GM19025 (cell line): ENCODE data around the gene XPO1.
A peak's percentile ranks its signal among the peaks of the same experiment; 100 is the strongest.
"Not testable (repeated sequence)": the region's sequence is repeated elsewhere in the genome, so short reads cannot be mapped to it uniquely, and the experiment has no call there.

Source experiments
- ATAC-seq: cut with Tn5 transposase; IDR thresholded peaks from one replicate; pipeline ENCODE4 v1.9.1; 2021; ENCODE audit warnings: mild to moderate bottlenecking, low read depth, moderate library complexity; ENCODE audit not compliant: unreplicated experiment

XPO1 gene

DNA sequence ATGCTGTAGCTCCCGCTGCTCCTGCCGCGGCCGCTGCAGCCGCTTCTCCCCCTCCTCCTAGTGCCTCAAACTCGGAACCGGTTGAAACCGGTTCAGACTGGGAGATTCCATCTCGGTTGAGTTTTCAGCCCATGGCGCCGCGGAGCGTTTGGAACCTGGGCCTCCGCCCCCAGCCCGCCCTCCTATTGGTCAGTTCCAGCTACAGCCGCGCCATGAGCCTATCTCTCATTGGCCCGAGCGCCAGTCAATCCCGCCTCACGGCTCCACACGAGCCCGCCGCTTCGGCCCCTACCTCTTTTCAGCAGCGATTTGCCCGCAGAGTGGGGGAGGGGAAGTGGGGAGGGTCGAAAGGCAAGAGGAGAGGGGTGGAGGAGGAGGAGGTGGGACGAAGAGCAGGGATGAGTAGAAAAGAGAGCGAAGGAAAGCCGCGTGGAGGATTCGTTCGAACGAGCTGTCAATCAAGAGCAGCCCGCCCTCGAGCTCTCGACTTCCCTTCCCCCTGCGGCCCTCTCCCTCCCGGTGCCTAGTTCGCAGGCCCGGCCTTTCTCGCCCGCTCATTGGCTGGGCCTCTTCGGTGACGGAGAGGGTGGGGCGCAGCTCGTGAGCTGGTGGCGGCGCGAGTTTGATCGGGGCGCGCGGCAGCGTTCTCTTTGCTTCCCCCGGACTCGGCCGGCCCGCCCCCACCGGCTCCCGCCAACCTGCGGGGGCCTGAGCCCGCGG is at the start of gene XPO1:
Gene XPO1, minus strand, starts transcription at position 157 of the 720 bp plus-strand sequence. CDS start 4,459 bp downstream, outside the sequence.
- peak; percentile 83 for ATAC-seq

- not testable (repeated sequence) for ATAC-seq
Observed at GRCh38 chr2:61586928-61587327, 48.8 kb upstream of the XPO1 start.

- no peak for ATAC-seq
Observed at GRCh38 chr2:61585383-61585782, 47.2 kb upstream of the XPO1 start.

DNA sequence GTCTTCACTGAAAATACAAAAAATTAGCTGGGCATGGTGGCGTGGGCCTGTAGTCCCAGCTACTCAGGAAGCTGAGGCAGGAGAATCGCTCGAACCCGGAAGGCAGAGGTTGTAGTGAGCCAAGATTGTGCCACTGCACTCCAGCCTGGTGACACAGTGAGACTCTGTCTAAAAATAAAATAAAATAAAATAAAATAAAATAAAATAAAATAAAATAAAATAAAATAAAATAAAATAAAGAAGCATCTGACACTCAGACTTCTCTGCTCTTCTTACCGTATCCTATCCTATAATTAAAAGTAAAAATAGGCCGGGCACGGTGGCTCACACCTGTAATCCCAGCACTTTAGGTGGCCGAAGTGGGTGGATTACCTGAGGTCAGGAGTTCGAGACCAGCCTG is 46.2 kb upstream of the XPO1 start:
- not testable (repeated sequence) for ATAC-seq

DNA sequence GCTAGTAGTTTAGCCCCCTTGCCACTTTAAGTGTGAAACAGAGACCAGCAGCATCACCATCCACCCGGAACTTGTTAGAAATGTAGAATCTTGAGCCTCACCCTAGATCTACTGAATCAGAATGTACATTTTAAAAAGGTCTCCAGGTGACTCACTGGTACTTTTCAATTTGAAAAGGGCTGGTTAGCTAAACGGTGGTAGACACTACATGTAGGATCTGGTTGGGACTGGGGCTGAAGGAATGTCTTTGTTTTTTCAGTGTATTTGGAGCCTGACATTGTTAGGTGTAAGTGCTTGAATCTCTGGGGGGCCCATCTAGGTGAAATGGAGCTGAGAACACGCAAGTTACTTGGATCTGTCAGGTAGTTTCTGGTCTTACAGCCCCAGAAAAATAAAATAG is 44.0 kb upstream of the XPO1 start:
- no peak for ATAC-seq

DNA sequence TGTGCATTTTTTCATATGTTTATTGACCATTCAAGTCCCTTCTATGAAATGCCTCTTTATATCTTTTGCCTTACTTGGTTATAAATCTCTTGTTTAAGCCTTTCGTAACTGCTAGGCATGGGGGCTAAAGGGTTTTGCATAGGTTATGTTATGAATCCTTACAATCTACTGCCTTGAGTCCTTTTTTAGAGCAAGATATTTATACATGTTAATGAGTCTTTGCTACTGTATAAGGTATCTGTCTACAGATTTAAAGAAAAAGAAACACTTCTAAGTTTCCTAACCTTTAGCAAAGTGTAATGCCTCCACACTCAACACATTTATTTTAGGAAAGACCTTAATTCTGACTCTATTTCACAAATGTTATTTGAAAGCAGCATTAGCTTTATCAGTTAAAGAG is 43.6 kb upstream of the XPO1 start:
- ATAC-seq, result no peak

DNA sequence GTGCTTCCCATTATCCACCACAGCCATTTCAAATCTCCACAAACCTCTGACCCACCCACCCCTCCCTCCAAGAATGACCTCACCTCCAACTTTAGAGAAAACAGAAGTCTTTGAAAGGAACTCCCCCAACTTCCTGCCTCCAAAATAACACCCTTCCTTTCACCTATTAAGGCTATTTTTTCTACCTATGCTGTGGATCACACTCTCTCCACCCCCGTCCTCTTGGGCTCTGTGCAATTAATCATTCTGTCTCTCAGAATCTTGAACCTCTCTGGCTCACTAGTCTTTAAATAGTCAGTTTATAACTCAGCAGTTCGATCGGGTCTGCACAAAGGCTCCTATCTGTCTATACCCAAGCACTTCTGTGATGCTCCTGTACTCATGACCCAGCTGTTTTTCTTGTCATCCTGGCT is 37.3 kb upstream of the XPO1 start:
- no peak for ATAC-seq

DNA sequence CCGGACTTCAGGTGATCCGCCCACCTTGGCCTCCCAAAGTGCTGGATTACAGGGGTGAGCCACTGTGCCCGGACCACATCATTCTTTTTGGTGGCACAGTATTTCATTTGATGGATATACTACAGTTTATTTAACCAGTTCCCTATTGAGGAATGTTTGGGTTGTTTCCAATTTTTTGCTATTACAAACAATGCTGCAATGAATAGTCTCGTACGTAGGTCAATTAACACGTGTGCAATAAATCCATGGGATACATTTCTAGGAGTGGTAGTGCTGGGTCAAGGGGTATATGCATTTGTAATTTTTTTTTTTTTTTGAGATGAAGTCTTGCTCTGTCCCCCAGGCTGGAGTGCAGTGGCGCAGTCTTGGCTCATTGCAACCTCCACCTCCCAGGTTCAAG is 28.4 kb upstream of the XPO1 start:
- ATAC-seq, result no peak

DNA sequence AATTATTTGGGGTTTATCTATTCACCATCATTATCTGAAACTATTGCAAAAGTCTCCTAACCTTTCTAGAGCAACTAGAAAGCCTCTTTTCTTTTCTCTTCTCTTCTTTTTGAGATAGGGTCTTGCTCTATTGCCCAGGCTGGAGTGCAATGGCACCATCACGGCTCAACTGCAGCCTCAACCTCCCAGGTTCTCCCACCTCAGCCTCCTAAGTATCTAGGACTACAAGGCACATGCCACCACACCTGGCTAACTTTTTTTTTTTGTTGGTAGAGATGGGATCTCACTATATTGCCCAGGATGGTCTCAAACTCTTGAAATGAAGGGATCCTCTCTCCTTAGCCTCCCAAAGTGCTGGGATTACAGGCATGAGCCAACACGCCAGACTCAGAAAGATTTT is 24.5 kb upstream of the XPO1 start:
- no peak for ATAC-seq

DNA sequence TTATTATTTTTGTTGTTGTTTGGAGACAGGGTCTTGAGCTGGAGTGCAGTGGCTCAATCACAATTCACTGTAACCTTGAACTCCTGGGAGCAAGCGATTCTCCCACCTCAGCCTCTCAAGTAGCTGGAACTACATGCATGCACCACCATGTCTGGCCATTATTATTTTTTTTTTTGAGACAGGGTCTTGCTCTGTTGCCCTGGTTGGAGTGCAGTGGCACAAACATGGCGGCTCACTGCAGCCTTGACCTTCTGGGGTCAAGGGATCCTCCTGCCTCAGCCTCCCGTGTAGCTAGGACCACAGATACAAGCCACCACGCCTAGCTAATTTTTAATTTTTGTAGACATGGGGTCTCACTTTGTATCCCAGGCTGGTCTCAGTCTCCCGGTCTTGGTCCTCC is 20.0 kb upstream of the XPO1 start:
- no peak for ATAC-seq

- ATAC-seq, result no peak
Observed at GRCh38 chr2:61557381-61557780, 19.2 kb upstream of the XPO1 start.

GRCh38 chr2:61554604-61555003 is 16.4 kb upstream of the XPO1 start:
- ATAC-seq, result no peak

GRCh38 chr2:61550375-61551209 is 12.4 kb upstream of the XPO1 start:
- ATAC-seq, result no peak

- no peak for ATAC-seq
Observed at GRCh38 chr2:61549546-61549945, 11.4 kb upstream of the XPO1 start.

GRCh38 chr2:61543062-61543461 is 4.9 kb upstream of the XPO1 start:
- no peak for ATAC-seq

DNA sequence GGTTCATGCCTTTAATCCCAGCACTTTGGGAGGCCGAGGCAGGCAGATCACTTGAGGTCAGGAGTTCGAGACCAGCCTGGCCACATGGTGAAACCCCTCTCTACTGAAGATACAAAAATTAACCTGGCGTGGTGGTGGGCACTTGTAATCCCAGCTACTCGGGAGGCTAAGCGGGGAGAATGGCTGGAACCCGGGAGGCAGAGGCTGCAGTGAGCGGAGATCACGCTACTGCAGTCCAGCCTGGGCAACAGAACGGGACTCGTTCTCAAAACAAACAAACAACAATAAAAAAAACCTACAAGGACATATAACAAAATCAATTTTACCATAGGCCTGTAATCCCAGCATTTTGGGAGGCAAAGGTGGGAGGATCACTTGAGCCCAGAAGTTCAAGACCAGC is 2.0 kb upstream of the XPO1 start:
- not testable (repeated sequence) for ATAC-seq

DNA sequence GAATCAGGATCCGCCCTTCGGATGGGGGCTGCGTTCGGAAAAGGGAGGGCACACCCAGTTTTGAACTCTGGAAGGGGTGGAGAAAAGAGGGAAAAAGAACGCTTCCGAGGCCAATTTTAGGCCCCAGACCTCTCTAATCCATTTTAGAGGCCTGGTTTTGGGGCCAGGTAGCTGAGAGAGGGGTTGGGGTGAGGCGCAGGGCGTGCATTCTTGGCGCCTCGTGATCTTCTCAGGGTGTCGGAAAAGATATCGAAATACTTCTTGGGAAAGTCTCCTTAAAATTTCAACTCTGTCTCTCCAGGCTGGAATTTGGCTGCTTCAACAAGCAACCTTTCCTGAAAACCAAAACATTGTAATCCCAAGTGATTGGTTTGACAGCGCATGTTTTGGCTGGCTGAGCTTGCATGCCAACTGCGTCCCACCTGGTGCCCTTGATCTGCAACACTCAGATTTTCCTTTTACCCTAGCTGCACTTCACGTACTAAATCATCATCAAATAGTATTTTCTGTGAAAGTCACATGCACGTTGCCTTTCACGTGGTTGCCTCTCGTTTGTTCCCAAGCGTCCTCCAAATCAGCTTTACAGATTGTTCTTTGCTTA is 864 bp upstream of the XPO1 start:
- no peak for ATAC-seq

- ATAC-seq, result no peak
Observed at GRCh38 chr2:61537950-61538199, 281 bp downstream of the XPO1 start.

DNA sequence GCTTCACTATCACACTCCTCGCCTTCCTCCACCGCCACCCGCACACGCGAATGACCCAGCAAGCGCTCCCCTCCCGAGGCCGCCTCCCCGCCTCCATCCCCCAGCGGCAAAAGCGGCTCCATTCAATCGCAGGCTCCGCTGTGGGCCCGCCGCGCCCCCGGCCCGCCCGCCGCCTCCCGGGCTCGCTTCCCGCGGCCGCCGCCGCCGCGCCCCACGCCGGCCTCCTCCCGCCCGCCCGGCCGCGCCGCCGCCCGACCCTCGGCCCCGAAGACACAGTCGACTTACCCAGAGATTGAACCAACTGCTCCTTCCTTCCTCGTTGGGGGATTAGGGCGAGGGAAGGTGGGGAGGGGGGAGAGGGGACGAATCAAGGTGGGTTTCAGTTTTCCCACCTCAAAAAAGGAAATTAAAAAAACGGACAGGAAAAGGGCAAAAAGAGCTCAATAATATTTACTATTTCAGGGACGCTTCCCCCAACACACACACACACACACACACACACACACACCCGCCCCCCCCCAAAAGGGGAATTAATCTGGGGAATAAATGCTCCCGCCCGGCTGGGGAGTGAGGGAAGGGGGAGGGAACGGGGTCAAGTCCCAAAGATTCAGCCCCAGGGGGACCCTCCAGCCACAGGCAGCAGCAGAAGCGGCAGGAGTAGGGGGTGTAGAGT is 743 bp downstream of the XPO1 start:
- no peak for ATAC-seq

DNA sequence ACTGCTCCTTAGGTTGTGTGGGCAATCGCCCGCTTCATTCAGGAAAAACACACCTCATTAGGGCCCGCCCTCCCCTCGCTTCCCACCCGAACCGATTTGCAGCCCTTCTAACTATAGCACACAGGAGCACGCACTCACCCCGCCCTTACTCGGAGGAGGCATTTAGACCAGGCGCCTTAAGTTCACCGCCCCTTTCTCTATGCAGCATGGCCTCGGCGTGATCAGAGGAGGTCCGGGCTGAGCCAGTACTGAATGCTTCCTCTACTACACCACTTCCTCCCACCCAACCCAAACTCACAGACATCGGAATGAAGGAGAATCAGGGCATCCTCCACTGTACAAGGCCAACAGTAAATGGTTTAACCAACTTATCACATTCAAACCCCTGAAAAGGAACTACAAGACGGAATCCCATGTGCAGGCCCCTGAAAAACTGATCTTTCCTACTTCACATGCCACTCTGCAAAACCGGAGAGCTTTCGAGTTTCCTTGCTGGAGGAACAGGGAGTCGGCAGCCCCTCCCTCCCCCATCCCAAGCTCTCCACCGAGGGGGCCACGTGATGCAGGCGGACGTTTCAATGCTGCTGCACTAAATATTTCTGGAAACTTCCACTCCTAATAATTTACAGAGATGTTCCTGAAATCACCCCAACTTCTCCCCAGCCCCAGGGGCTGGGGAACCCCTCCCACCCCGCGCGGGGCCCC is 1.4 kb downstream of the XPO1 start:
- peak; percentile 32 for ATAC-seq

DNA sequence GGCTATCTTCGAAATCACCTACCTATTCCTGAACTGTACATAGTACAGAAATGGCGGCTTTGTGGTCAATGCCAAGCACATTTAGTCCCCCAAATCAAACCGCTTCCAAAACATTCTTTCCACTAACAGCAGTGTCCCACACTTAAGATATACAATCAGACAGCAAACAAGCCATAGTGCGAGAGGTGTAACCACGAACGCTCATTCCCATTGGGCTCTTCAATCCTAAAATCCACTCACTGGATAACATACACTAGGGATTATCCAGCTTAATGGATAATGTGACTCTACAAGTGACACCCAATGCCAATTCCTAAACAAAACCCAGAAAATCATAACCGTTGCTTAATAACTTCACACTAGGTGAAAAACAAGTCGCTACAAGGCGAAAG is 2.0 kb downstream of the XPO1 start:
- no peak for ATAC-seq
